T47D (cell line): ENCODE data around the gene HIRA.

ENCODE experiments used
- DNase-seq, 2 experiments: peaks; one replicate each; pipeline versions ENCODE4 v3.0.0 to v3.0.0-alpha.2; 2011 to 2012; ENCODE audit warnings: low read depth in 1 of 2, low spot score in 1 of 2
- JUND ChIP-seq: IDR thresholded peaks from 2 replicates; pipeline ENCODE4 v1.6.1; 2012; ENCODE audit warnings: low read depth
- in situ Hi-C: cut with HindIII; loops from 2 replicates; pipeline ENCODE4 v1.10.0; 2016; ENCODE audit warnings: low sequenced_read_pairs, low pct_unique_long_range_greater_than_20kb

The HIRA gene

GRCh38 chr22:19431649-19432132 lies at the start of gene HIRA:
TSS of gene HIRA (minus strand) at chr22:19431733. CDS start at chr22:19431476, 257 bp downstream.
- DNase-seq: peak; percentile 34 to 76
- in situ Hi-C loops: no loop called here
- TF ChIP-seq JUND: no peak

GRCh38 chr22:19480789-19481188 lies 49.3 kb upstream of the HIRA start:
- no peak for DNase-seq
- no peak for TF ChIP-seq JUND
- in situ Hi-C loops: no loop called here

- in situ Hi-C loops: no loop called here
- DNase-seq: no peak
- no peak for TF ChIP-seq JUND
Measured at GRCh38 chr22:19480173-19480568, 48.6 kb upstream of the HIRA start.

GRCh38 chr22:19479355-19480172 lies 48.0 kb upstream of the HIRA start, which contains the start of gene CDC45:
TSS of gene CDC45 (plus strand) at chr22:19479920. CDS start at chr22:19479969, 49 bp downstream.
- in situ Hi-C loops: no loop called here
- TF ChIP-seq JUND: no peak
- DNase-seq: peak; percentile 93 to 97

- TF ChIP-seq JUND: no peak
- peak; percentile 39 to 82 for DNase-seq
- in situ Hi-C loops: no loop called here
Measured at GRCh38 chr22:19478901-19479354, 47.4 kb upstream of the HIRA start, which contains the start of gene UFD1. TSS of gene UFD1 (minus strand) at chr22:19479193. CDS start at chr22:19479085, 108 bp downstream.

GRCh38 chr22:19478045-19478900 lies 46.7 kb upstream of the HIRA start:
- in situ Hi-C loops: no loop called here
- no peak for DNase-seq
- no peak for TF ChIP-seq JUND

GRCh38 chr22:19477321-19478044 lies 46.0 kb upstream of the HIRA start:
- in situ Hi-C loops: no loop called here

GRCh38 chr22:19476023-19476422 lies 44.5 kb upstream of the HIRA start:
- TF ChIP-seq JUND: no peak
- in situ Hi-C loops: no loop called here
- DNase-seq: no peak

More at GRCh38 chr22:19477321-19478044, 46.0 kb upstream of the HIRA start:
- TF ChIP-seq JUND: no peak
- no peak for DNase-seq

GRCh38 chr22:19473578-19473977 lies 42.0 kb upstream of the HIRA start:
- in situ Hi-C loops: no loop called here
- peak in 1 of 2 experiments; percentile 16 for DNase-seq
- no peak for TF ChIP-seq JUND

GRCh38 chr22:19472233-19472632 lies 40.7 kb upstream of the HIRA start:
- no peak for TF ChIP-seq JUND
- in situ Hi-C loops: no loop called here
- no peak for DNase-seq

GRCh38 chr22:19471572-19471971 lies 40.0 kb upstream of the HIRA start:
- TF ChIP-seq JUND: no peak
- no peak for DNase-seq
- in situ Hi-C loops: no loop called here

- no peak for DNase-seq
- in situ Hi-C loops: no loop called here
- TF ChIP-seq JUND: no peak
Measured at GRCh38 chr22:19470010-19470409, 38.5 kb upstream of the HIRA start.
